ENCODE data around the gene ASB18. TPM values are rescaled to one million over a fixed set of nuclear protein-coding genes. Genes with fewer than 3 reads are reported as not detected.

ASB18 gene
- total and polyA plus RNA-seq, 4 donors: not detected

DNA sequence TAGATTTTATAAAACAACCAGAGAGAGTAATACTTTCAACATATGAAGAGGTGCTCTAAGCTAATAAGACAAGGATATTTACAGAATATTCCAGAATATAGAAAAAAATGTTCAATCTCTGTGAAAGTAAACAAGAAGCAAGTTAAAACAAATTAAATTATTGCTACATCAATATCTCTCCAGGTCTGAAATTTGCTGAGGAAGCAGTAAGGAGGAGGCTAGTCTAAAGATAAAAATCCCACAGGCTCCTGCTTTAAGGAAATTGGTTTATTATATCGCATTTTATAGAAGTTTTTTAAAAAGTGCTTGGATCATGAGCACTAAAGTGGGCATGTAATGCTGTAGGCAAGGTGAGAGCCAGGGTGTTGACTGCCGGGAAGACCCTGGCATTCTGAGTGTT lies 39.7 kb upstream of the ASB18 start:
- ATAC-seq (ENCODE audit: low FRiP score) (no peak), DNase-seq (no peak)
- WGBS, 2 donors: 79 to 85% methylated on average over 2 of the region's 2 CpGs
- Histone ChIP-seq H3K27me3 (ENCODE audit: control insufficient read depth in 1 of 2, insufficient read depth in 2 of 2, low read length in 1 of 2) (no peaks in the 10 kb centered on the region), H3K27ac (ENCODE audit: low read depth in 1 of 2, low read length in 2 of 2) (no peak overlapping the region), H3K4me3 (ENCODE audit: low read length in 2 of 2) (no peak overlapping the region), H3K36me3 (ENCODE audit: control insufficient read depth in 1 of 2, insufficient read depth in 2 of 2, low read length in 1 of 2) (no peaks in the 10 kb centered on the region), H3K4me1 (ENCODE audit: control insufficient read depth in 1 of 2, insufficient read depth in 2 of 2, low read length in 2 of 2) (no peaks in the 10 kb centered on the region), H3K9me3 (ENCODE audit: control insufficient read depth, low read length) (no peaks in the 10 kb centered on the region)
- intact Hi-C loops (cut with DNase I): no loop called here

DNA sequence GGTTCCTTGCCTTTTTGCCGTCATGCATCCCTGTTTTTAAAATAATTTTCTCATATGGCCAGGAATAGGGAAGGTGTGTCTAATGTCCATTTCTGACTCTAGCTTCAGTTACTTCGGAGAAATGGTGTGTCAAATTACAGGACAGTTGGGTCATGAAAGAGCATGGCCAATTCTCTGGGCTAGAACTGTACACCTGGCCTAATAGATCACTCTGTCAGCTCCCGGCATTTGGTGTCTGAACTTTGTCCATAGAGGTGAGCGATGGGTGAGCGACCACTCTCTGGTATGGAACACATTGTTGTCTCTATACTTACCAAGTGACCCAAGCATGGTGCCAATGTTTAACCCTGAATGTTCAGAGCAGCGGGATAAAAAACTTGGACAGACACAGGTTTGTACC lies 38.3 kb upstream of the ASB18 start:
- H3K36me3 ChIP-seq (ENCODE audit: control insufficient read depth in 1 of 2, insufficient read depth in 2 of 2, low read length in 1 of 2): no peaks in the 10 kb centered on the region
- no peak overlapping the region for H3K27ac ChIP-seq (ENCODE audit: low read depth in 1 of 2, low read length in 2 of 2)
- ATAC-seq (ENCODE audit: low FRiP score): no peak
- WGBS, 2 donors: 85 to 86% methylated on average over 6 of the region's 6 CpGs
- DNase-seq: no peak
- intact Hi-C loops (cut with DNase I): no loop called here
- no peaks in the 10 kb centered on the region for H3K9me3 ChIP-seq (ENCODE audit: control insufficient read depth, low read length)
- H3K27me3 ChIP-seq (ENCODE audit: control insufficient read depth in 1 of 2, insufficient read depth in 2 of 2, low read length in 1 of 2): no peaks in the 10 kb centered on the region
- no peak overlapping the region for H3K4me3 ChIP-seq (ENCODE audit: low read length in 2 of 2)
- H3K4me1 ChIP-seq (ENCODE audit: control insufficient read depth in 1 of 2, insufficient read depth in 2 of 2, low read length in 2 of 2): no peaks in the 10 kb centered on the region

DNA sequence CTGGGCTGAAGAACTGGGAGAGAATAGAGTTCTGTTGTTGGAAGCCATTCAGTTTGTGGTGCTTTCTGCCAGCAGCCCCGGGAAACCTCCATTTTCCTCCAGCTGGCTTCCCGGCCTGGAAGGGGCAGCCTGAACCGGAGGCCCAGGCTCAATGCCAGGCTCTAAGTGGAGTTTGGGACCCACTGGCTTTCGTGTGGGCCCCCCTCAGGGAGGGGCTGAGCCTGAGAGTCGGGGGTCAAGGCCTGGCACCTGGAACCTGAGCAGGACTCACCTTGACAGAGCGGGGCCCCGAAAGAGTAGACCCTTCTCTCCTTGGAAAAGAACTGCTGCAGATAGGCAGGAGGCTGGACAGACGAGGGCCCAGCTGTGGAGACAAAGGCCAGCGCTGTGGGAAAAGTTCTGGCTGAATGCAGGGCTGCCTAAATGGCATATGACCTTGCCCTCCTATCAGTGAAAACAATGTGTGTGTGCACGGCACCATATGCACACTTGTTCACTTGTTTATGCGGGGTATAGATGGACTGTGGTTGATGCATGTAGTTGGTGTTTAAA lies 34.8 kb upstream of the ASB18 start:
- no peak for DNase-seq
- Histone ChIP-seq H3K27me3 (ENCODE audit: control insufficient read depth in 1 of 2, insufficient read depth in 2 of 2, low read length in 1 of 2) (no peaks in the 10 kb centered on the region), H3K4me1 (ENCODE audit: control insufficient read depth in 1 of 2, insufficient read depth in 2 of 2, low read length in 2 of 2) (no peaks in the 10 kb centered on the region), H3K9me3 (ENCODE audit: control insufficient read depth, low read length) (no peaks in the 10 kb centered on the region), H3K4me3 (ENCODE audit: low read length in 2 of 2) (no peak overlapping the region), H3K36me3 (ENCODE audit: control insufficient read depth in 1 of 2, insufficient read depth in 2 of 2, low read length in 1 of 2) (no peaks in the 10 kb centered on the region), H3K27ac (ENCODE audit: low read depth in 1 of 2, low read length in 2 of 2) (no peak overlapping the region)
- intact Hi-C loops (cut with DNase I): no loop called here
- no peak for ATAC-seq (ENCODE audit: low FRiP score)
- WGBS, 2 donors: 61 to 64% methylated on average over 11 of the region's 11 CpGs

DNA sequence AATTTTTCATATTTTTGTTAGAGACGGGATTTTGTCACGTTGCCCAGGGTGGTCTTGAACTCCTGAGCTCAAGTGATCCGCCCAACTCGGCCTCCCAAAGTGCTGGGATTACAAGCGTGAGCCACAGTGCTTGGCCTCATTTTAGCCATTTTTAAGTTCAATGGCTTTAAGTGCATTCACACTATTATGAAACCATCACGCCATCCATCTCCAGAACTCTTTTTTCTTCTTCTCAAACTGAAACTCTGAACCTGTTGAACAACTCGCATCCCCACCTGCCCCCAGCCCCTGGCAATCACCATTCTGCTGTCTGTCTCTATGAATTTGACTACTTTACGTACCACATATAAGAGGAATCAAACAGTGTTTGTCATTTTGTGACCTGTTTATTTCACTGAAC lies 31.3 kb upstream of the ASB18 start:
- H3K4me1 ChIP-seq (ENCODE audit: control insufficient read depth in 1 of 2, insufficient read depth in 2 of 2, low read length in 2 of 2): no peaks in the 10 kb centered on the region
- no peaks in the 10 kb centered on the region for H3K27me3 ChIP-seq (ENCODE audit: control insufficient read depth in 1 of 2, insufficient read depth in 2 of 2, low read length in 1 of 2)
- ATAC-seq (ENCODE audit: low FRiP score): no peak
- H3K9me3 ChIP-seq (ENCODE audit: control insufficient read depth, low read length): no peaks in the 10 kb centered on the region
- 85 to 86% methylated on average over 8 of the region's 8 CpGs for WGBS, 2 donors
- no peak for DNase-seq
- no peak overlapping the region for H3K4me3 ChIP-seq (ENCODE audit: low read length in 2 of 2)
- H3K27ac ChIP-seq (ENCODE audit: low read depth in 1 of 2, low read length in 2 of 2): no peak overlapping the region
- H3K36me3 ChIP-seq (ENCODE audit: control insufficient read depth in 1 of 2, insufficient read depth in 2 of 2, low read length in 1 of 2): no peaks in the 10 kb centered on the region
- intact Hi-C loops (cut with DNase I): no loop called here

DNA sequence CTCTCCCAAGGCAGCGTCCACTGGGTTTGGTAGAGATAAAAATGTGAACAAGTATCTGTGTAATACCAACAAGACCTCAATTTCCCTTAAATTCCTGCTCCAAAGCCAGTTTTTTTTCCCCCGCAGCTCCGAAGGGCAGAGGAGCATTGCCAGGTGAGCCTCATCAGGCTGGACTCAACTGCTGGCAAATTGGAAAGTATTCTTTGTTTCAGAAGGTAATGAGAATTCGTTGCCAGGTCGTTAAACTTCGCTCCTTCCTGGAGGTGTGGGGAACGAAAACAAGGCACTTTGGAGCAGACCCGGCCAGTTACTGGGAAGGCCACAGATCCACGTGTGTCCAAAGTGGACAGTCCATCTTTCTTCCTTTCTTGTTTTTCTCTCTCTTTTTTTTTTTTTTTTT lies 30.4 kb upstream of the ASB18 start:
- 85 to 88% methylated on average over 9 of the region's 9 CpGs for WGBS, 2 donors
- intact Hi-C loops (cut with DNase I): no loop called here
- H3K4me1 ChIP-seq (ENCODE audit: control insufficient read depth in 1 of 2, insufficient read depth in 2 of 2, low read length in 2 of 2): no peaks in the 10 kb centered on the region
- no peak overlapping the region for H3K4me3 ChIP-seq (ENCODE audit: low read length in 2 of 2)
- DNase-seq (no peak), ATAC-seq (ENCODE audit: low FRiP score) (no peak)
- no peaks in the 10 kb centered on the region for H3K27me3 ChIP-seq (ENCODE audit: control insufficient read depth in 1 of 2, insufficient read depth in 2 of 2, low read length in 1 of 2)
- no peaks in the 10 kb centered on the region for H3K36me3 ChIP-seq (ENCODE audit: control insufficient read depth in 1 of 2, insufficient read depth in 2 of 2, low read length in 1 of 2)
- no peaks in the 10 kb centered on the region for H3K9me3 ChIP-seq (ENCODE audit: control insufficient read depth, low read length)
- H3K27ac ChIP-seq (ENCODE audit: low read depth in 1 of 2, low read length in 2 of 2): no peak overlapping the region

DNA sequence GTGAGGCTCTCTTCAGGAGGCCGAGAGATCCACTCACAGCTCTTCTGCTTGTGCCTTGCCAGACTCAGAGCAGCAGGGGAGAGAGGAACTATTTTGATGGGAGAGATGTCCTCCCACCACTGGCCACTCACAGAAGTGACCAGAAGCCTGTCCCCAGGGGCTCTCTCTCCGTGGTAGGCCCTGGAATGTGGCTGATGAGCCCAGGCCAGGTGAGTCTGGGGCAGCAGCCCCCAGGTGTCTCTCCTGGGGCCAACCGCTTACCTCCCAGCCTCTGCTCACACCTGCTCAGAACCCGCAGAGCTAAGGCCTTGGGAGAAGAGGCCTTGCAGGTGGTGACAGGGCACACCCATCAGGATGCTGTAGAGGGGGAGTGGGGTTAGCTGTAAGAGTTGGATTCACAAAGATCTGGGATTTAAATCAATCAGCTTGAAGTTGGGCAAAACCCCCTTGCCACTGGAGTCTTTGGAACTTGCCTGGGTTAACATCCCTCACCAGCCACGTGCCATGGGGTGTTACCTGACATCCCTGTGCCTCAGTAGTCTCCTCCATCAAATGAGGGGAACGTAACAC lies 29.1 kb upstream of the ASB18 start:
- Histone ChIP-seq H3K27ac (ENCODE audit: low read depth in 1 of 2, low read length in 2 of 2) (no peak overlapping the region), H3K27me3 (ENCODE audit: control insufficient read depth in 1 of 2, insufficient read depth in 2 of 2, low read length in 1 of 2) (no peaks in the 10 kb centered on the region), H3K4me1 (ENCODE audit: control insufficient read depth in 1 of 2, insufficient read depth in 2 of 2, low read length in 2 of 2) (no peaks in the 10 kb centered on the region), H3K36me3 (ENCODE audit: control insufficient read depth in 1 of 2, insufficient read depth in 2 of 2, low read length in 1 of 2) (no peaks in the 10 kb centered on the region), H3K9me3 (ENCODE audit: control insufficient read depth, low read length) (no peaks in the 10 kb centered on the region), H3K4me3 (ENCODE audit: low read length in 2 of 2) (no peak overlapping the region)
- DNase-seq (no peak), ATAC-seq (ENCODE audit: low FRiP score) (no peak)
- intact Hi-C loops (cut with DNase I): no loop called here
- 89% methylated on average over 6 of the region's 6 CpGs for WGBS, 2 donors

DNA sequence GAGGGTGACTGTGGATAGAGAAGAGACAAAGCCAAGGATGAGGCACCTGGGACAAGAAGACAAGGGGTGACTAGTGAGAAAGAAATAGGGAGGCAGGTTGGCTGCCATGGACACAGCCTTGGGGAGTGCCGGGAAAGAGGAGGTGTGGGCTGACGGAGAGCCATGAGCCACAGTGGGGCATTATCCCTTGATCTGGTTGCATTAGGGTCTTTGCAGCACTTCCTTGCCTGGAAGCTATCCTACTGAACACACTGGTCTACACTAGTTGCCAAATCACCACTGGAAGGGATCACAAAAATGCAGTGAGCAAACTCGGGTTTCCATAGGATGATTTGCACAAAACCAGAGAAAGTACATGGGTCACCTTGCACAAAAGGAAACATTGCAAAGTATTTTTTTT lies 27.7 kb upstream of the ASB18 start:
- no peak for ATAC-seq (ENCODE audit: low FRiP score)
- intact Hi-C loops (cut with DNase I): no loop called here
- WGBS, 2 donors: 80 to 83% methylated on average over 3 of the region's 3 CpGs

DNA sequence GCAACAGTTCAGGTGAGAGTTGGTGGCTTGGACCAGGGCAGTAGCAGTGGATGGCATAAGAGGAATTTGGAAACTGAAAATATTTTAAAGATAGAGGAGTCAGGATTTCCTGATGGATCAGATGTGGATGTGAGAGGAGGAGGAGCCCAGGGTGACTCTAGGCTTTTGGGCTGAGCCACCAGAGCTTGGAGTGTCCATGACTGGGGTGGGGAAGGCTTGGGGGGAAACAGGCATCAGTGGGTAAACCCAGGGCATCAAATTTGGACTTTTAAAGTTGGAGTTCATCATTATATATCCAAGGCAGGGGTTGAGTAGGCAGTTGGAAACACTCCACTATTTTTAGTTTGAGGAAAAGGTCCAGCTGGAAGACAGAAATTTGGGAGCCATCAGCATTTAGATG lies 27.3 kb upstream of the ASB18 start:
- Histone ChIP-seq H3K27me3 (ENCODE audit: control insufficient read depth in 1 of 2, insufficient read depth in 2 of 2, low read length in 1 of 2) (no peaks in the 10 kb centered on the region), H3K36me3 (ENCODE audit: control insufficient read depth in 1 of 2, insufficient read depth in 2 of 2, low read length in 1 of 2) (no peaks in the 10 kb centered on the region), H3K27ac (ENCODE audit: low read depth in 1 of 2, low read length in 2 of 2) (no peak overlapping the region), H3K9me3 (ENCODE audit: control insufficient read depth, low read length) (no peaks in the 10 kb centered on the region), H3K4me1 (ENCODE audit: control insufficient read depth in 1 of 2, insufficient read depth in 2 of 2, low read length in 2 of 2) (no peaks in the 10 kb centered on the region), H3K4me3 (ENCODE audit: low read length in 2 of 2) (no peak overlapping the region)
- ATAC-seq (ENCODE audit: low FRiP score): no peak
- no peak for DNase-seq
- intact Hi-C loops (cut with DNase I): no loop called here

More for the DNA sequence above, 27.7 kb upstream of the ASB18 start:
- Histone ChIP-seq H3K4me1 (ENCODE audit: control insufficient read depth in 1 of 2, insufficient read depth in 2 of 2, low read length in 2 of 2) (no peaks in the 10 kb centered on the region), H3K4me3 (ENCODE audit: low read length in 2 of 2) (no peak overlapping the region), H3K27ac (ENCODE audit: low read depth in 1 of 2, low read length in 2 of 2) (no peak overlapping the region), H3K36me3 (ENCODE audit: control insufficient read depth in 1 of 2, insufficient read depth in 2 of 2, low read length in 1 of 2) (no peaks in the 10 kb centered on the region), H3K27me3 (ENCODE audit: control insufficient read depth in 1 of 2, insufficient read depth in 2 of 2, low read length in 1 of 2) (no peaks in the 10 kb centered on the region), H3K9me3 (ENCODE audit: control insufficient read depth, low read length) (no peaks in the 10 kb centered on the region)
- no peak for DNase-seq

DNA sequence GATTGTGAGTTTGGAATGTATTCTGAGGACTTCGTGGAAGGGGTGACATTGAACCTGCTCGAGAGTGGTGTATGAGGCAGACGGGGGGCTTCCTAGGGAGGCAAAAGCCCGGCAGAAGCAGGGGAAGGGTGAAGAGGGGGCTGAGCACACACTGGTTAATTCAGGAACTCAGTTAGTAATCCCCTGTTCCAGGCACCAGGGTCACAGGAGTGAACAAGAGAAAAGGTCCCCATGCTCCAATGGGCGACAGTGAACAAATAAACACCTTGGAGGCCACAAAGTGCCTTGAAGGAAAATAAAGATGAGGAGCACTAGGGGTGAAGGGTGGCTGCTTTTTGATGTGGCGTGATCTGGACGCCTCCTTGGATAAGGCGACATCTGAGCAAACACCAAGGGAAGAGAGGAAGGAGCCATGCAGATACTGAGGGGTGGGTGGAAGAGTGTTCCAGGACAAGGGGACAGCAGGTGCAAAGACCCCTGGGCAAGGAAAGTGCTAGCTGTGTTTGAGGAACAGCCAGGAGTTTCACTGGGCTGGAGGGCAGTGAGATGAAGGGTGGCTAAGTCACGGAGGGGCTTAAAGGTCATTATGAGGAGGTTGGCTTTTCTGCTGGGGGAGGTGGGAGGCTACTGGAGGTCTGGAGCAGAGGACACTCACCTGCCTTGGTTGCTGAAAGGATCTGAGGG lies 26.7 kb upstream of the ASB18 start:
- Histone ChIP-seq H3K27ac (ENCODE audit: low read depth in 1 of 2, low read length in 2 of 2) (no peak overlapping the region), H3K27me3 (ENCODE audit: control insufficient read depth in 1 of 2, insufficient read depth in 2 of 2, low read length in 1 of 2) (no peaks in the 10 kb centered on the region), H3K9me3 (ENCODE audit: control insufficient read depth, low read length) (no peaks in the 10 kb centered on the region), H3K36me3 (ENCODE audit: control insufficient read depth in 1 of 2, insufficient read depth in 2 of 2, low read length in 1 of 2) (no peaks in the 10 kb centered on the region), H3K4me1 (ENCODE audit: control insufficient read depth in 1 of 2, insufficient read depth in 2 of 2, low read length in 2 of 2) (no peaks in the 10 kb centered on the region), H3K4me3 (ENCODE audit: low read length in 2 of 2) (no peak overlapping the region)
- ATAC-seq (ENCODE audit: low FRiP score): no peak
- WGBS, 2 donors: 75 to 82% methylated on average over 9 of the region's 9 CpGs
- DNase-seq: no peak
- intact Hi-C loops (cut with DNase I): no loop called here
